ENCODE results near the gene ABCD1.

The ABCD1 gene

GRCh38 chrX:153763989-153764755 is 39.5 kb downstream of the ABCD1 start, which contains the start of gene PLXNB3:
TSS of gene PLXNB3 (plus strand) at chrX:153764249. CDS start at chrX:153765536, 1,287 bp downstream.
- DNase-seq, result peak; percentile 84

GRCh38 chrX:153764786-153765137 is 40.1 kb downstream of the ABCD1 start:
- DNase-seq, result no peak

GRCh38 chrX:153765138-153766079 is 40.8 kb downstream of the ABCD1 start:
- DNase-seq, result no peak

GRCh38 chrX:153766098-153766817 is 41.6 kb downstream of the ABCD1 start:
- DNase-seq, result peak; percentile 24

- no peak for DNase-seq
These were observed 42.4 kb downstream of the ABCD1 start for GRCh38 chrX:153766871-153767673.

GRCh38 chrX:153767674-153768055 is 43.0 kb downstream of the ABCD1 start:
- DNase-seq, result no peak

GRCh38 chrX:153768311-153769157 is 43.9 kb downstream of the ABCD1 start:
- peak; percentile 25 for DNase-seq

- no peak for DNase-seq
These were observed 44.7 kb downstream of the ABCD1 start for GRCh38 chrX:153769158-153769864.

- DNase-seq, result no peak
These were observed 45.4 kb downstream of the ABCD1 start for GRCh38 chrX:153769865-153770600.

GRCh38 chrX:153770601-153771414 is 46.2 kb downstream of the ABCD1 start:
- DNase-seq, result no peak

GRCh38 chrX:153771415-153772315 is 47.0 kb downstream of the ABCD1 start:
- no peak for DNase-seq

- no peak for DNase-seq
These were observed 47.9 kb downstream of the ABCD1 start for GRCh38 chrX:153772316-153773217.

- no peak for DNase-seq
These were observed 48.6 kb downstream of the ABCD1 start for GRCh38 chrX:153773218-153773611.

- no peak for DNase-seq
These were observed 49.3 kb downstream of the ABCD1 start for GRCh38 chrX:153773741-153774575.

- no peak for DNase-seq
These were observed 50.1 kb downstream of the ABCD1 start for GRCh38 chrX:153774576-153775292.

All from RPMI8226 (cell line).